ENCODE measurements around the gene DGAT2. TPM values are rescaled to one million over a fixed set of nuclear protein-coding genes. Genes with fewer than 3 reads are reported as not detected.
"Not testable (repeated sequence)": the region's sequence is repeated elsewhere in the genome, so short reads cannot be mapped to it uniquely, and the experiment has no call there.

The DGAT2 gene
- total and polyA plus RNA-seq, 2 experiments from 2014 or later = 23.7 to 44.9 TPM

DNA sequence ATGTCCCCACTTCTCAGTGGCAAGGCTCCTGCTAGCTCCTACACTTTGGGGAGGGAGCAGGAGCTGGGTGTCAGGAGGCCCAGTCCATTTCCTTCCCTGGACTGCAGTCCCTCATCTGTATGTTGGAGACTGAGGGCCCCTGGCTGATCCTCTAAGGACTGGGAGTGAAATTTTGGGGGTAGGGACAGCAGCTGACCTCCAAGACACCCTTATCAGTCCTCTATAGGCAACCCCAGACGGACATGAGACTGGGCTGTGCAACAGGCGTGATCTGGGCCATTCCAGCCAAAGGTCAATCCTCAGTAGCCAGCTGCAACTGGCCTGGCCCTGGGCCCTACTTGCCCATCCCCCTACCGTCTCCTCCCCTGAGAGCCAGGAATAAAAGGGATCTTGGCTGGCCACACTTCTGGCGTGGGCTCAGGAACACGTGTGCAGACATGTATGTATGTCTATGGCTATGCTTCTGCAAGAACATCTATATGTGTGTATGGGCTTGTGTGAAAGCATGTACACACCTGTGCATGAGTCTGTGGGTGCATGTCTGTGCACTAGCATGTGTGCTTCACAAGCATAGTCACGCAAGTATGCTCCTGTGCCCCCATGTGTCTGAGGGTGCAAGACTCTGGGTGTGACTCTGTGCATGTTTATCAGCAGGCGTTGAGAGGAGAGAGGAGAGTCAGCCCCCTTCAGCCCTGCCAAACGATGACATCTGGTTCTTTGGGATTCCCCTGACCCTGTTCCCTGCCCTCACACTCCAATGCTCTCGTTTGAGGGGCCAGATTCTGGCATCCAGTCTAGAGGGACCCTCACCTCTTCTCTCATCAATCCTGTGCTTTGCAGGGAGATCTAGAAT is 24.6 kb upstream of the DGAT2 start:
- Histone ChIP-seq H3K9me3 (ENCODE audit: low read depth) (no peaks in the 10 kb centered on the region), H3K4me3 (no peak overlapping the region), H3K27ac (no peak overlapping the region), H3K4me1 (ENCODE audit: low read depth) (peaks cover 30% of the 10 kb centered on the region), H3K27me3 (no peaks in the 10 kb centered on the region), H3K36me3 (no peaks in the 10 kb centered on the region)
- peak in 1 of 2 donors; percentile 17 for DNase-seq (ENCODE audit: low read depth in 1 of 2, low spot score in 1 of 2)
- TF ChIP-seq, protein P1, sequence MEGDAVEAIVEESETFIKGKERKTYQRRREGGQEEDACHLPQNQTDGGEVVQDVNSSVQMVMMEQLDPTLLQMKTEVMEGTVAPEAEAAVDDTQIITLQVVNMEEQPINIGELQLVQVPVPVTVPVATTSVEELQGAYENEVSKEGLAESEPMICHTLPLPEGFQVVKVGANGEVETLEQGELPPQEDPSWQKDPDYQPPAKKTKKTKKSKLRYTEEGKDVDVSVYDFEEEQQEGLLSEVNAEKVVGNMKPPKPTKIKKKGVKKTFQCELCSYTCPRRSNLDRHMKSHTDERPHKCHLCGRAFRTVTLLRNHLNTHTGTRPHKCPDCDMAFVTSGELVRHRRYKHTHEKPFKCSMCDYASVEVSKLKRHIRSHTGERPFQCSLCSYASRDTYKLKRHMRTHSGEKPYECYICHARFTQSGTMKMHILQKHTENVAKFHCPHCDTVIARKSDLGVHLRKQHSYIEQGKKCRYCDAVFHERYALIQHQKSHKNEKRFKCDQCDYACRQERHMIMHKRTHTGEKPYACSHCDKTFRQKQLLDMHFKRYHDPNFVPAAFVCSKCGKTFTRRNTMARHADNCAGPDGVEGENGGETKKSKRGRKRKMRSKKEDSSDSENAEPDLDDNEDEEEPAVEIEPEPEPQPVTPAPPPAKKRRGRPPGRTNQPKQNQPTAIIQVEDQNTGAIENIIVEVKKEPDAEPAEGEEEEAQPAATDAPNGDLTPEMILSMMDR (IDR thresholded peaks at IDR 0.05; ENCODE audit: low read depth, low read length) = no peak

DNA sequence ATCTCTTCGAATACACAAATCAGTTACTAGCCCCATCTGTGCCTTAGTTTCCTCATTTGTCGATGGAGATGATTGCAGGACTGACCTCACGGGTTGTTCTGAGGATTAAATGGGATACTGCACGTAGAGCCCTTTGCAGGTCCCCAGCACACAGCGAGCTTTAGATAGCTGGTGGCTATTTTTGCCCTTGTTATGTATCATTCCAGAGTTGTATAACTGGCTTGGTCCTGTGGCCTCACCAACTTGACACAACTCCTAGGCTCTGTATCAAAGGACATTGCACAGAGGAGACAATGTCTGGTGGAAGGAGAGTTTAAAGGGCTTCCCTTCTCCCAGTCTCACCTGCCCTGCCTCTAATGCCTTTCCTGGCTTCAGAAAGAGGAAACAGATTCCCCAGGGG is 22.8 kb upstream of the DGAT2 start:
- DNase-seq (ENCODE audit: low read depth in 1 of 2, low spot score in 1 of 2) = peak in 1 of 2 donors; percentile 46
- H3K9me3 ChIP-seq (ENCODE audit: low read depth) = no peaks in the 10 kb centered on the region
- H3K36me3 ChIP-seq = no peaks in the 10 kb centered on the region
- no peaks in the 10 kb centered on the region for H3K27me3 ChIP-seq
- H3K4me3 ChIP-seq = no peak overlapping the region
- peaks cover 30% of the 10 kb centered on the region for H3K4me1 ChIP-seq (ENCODE audit: low read depth)
- H3K27ac ChIP-seq = peak overlapping the region; percentile 80
- TF ChIP-seq, protein P1 (IDR thresholded peaks at IDR 0.05; ENCODE audit: low read depth, low read length) = no peak

DNA sequence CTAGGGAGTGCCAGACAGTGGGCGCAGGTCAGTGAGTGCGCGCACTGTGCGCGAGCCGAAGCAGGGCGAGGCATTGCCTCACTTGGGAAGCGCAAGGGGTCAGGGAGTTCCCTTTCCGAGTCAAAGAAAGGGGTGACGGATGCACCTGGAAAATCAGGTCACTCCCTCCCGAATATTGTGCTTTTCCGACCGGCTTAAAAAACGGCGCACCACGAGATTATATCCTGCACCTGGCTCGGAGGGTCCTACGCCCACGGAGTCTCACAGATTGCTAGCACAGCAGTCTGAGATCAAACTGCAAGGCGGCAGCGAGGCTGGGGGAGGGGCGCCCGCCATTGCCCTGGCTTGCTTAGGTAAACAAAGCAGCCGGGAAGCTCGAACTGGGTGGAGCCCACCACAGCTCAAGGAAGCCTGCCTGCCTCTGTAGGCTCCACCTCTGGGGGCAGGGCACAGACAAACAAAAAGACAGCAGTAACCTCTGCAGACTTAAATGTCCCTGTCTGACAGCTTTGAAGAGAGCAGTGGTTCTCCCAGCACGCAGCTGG is 19.8 kb upstream of the DGAT2 start:
- DNase-seq (ENCODE audit: low read depth in 1 of 2, low spot score in 1 of 2) = not testable (repeated sequence)

DNA sequence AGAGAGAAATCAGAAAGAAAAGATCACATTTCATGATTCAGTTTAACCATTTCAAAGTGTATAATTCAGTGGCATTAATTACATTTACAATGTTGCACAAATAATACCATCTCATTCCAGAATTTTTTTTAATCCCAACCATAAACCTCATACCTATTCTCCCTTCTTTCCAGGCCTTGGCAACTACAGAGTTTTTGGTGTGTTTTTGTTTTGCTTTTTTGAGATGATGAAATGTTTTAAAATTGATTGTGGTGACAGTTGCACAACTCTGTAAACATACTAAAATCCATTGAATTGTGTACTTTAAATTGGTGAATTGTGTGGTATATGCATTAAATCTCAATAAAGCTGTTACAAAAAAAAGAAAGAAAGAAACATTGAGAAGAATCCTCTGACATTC is 13.6 kb upstream of the DGAT2 start:
- not testable (repeated sequence) for H3K27ac ChIP-seq; H3K36me3 ChIP-seq; H3K4me3 ChIP-seq; H3K27me3 ChIP-seq; H3K9me3 ChIP-seq (ENCODE audit: low read depth); DNase-seq (ENCODE audit: low read depth in 1 of 2, low spot score in 1 of 2); H3K4me1 ChIP-seq (ENCODE audit: low read depth)

More for the DNA sequence above, 19.8 kb upstream of the DGAT2 start:
- not testable (repeated sequence) for H3K27me3 ChIP-seq; H3K4me3 ChIP-seq; H3K27ac ChIP-seq; H3K36me3 ChIP-seq; H3K9me3 ChIP-seq (ENCODE audit: low read depth)
- peaks cover 27% of the 10 kb centered on the region for H3K4me1 ChIP-seq (ENCODE audit: low read depth)

DNA sequence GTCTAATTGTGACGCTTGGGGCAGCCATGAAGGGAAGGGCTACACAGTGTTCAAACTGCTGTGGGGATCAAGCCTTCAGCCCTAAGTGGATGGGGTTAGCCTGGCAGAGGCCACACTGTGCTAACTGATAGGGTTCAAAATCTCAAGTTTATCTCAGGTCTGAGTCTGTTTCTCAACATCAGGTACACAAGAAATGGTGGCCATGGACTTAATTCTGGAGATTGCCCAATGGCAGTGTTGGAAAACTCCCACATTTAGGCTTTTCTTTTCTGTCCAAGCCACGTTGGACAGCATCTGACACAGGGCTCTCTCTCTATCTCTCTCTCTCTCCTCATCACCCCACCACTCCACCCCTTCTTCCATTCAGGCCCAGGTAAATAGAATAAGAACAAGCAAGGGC is 10.9 kb upstream of the DGAT2 start:
- H3K27me3 ChIP-seq = no peaks in the 10 kb centered on the region
- H3K4me1 ChIP-seq (ENCODE audit: low read depth) = peaks cover under 1% of the 10 kb centered on the region
- no peaks in the 10 kb centered on the region for H3K9me3 ChIP-seq (ENCODE audit: low read depth)
- no peak overlapping the region for H3K4me3 ChIP-seq
- H3K36me3 ChIP-seq = no peaks in the 10 kb centered on the region
- no peak for DNase-seq (ENCODE audit: low read depth in 1 of 2, low spot score in 1 of 2)
- H3K27ac ChIP-seq = no peak overlapping the region
- TF ChIP-seq, protein P1 (IDR thresholded peaks at IDR 0.05; ENCODE audit: low read depth, low read length) = no peak

DNA sequence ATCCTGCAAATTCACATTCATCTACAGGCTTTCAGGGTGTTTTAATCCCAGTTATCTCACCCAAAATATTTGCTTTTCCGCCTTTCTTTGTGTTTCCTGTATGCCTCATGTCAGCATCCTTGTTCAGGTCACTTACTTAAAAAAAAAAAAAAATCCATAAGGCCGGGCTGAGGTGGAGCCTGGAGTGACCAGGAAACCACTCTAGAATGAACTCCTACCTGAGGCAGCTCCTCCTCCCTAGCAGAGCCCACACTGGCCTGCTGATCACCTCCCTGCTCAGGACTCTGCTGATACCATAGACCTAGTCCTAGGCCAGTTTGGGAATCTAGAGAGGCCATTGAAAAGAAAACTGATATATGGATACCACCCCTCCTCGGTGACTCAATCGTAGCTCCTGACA is 8.7 kb upstream of the DGAT2 start:
- Histone ChIP-seq H3K4me1 (ENCODE audit: low read depth) (peaks cover 5% of the 10 kb centered on the region), H3K27me3 (no peaks in the 10 kb centered on the region), H3K4me3 (no peak overlapping the region), H3K36me3 (no peaks in the 10 kb centered on the region), H3K27ac (no peak overlapping the region), H3K9me3 (ENCODE audit: low read depth) (no peaks in the 10 kb centered on the region)
- TF ChIP-seq, protein P1 (IDR thresholded peaks at IDR 0.05; ENCODE audit: low read depth, low read length) = no peak
- no peak for DNase-seq (ENCODE audit: low read depth in 1 of 2, low spot score in 1 of 2)
